Measurements from ENCODE around the gene STXBP3.

GRCh38 chr1:108747898-108748297 lies 1.4 kb downstream of the STXBP3 start:
- no peak for TF ChIP-seq CTCF (IDR thresholded peaks at IDR 0.05)
- TF ChIP-seq POLR2AphosphoS5 (IDR thresholded peaks at IDR 0.05): no peak
- no peak for TF ChIP-seq EP300 (IDR thresholded peaks at IDR 0.05)
- no peak for TF ChIP-seq POLR2A (IDR thresholded peaks at IDR 0.05)

Measured in gastroesophageal sphincter (tissue), 3 donors.